ENCODE data around the gene SLC39A2. TPM values are rescaled to one million over a fixed set of nuclear protein-coding genes. Genes with fewer than 3 reads are reported as not detected.

SLC39A2 gene
- total and polyA plus RNA-seq, 9 of the 15 experiments (the other 6 are each of a cell fraction or from before 2014, with no cell fraction given): 0.06 to 0.09 TPM; not detected in 7

GRCh38 chr14:20973501-20973900, 25.6 kb upstream of the SLC39A2 start:
- no peaks in the 10 kb centered on the region for H3K79me2 ChIP-seq (ENCODE audit: control insufficient read depth, insufficient read depth, low read length)
- H3K4me3 ChIP-seq: no peak overlapping the region
- DNase-seq (ENCODE audit: extremely low read depth in 1 of 4, low spot score in 3 of 4): no peak
- peaks cover 0 to 10% of the 10 kb centered on the region in 2 experiments; a peak in 3 of 5 replicates for H3K4me1 ChIP-seq (replicated peaks in 1 of 2; ENCODE audit: control insufficient read depth in 2 of 2, insufficient read depth in 2 of 2, low read length in 2 of 2)
- H3K9ac ChIP-seq (ENCODE audit: insufficient read depth in 1 of 2, low read depth in 2 of 2, low read length in 2 of 2): no peak overlapping the region
- no peak for FAIRE-seq
- H3K4me2 ChIP-seq (ENCODE audit: insufficient read depth, low read length): no peak overlapping the region
- no peak overlapping the region for H3K27ac ChIP-seq (ENCODE audit: extremely low read depth, low read depth, low read length)
- no TSS peak for BruUV-seq (replicated peaks)
- H3K9me1 ChIP-seq (ENCODE audit: control insufficient read depth, insufficient read depth, low read length): no peaks in the 10 kb centered on the region
- H4K20me1 ChIP-seq (replicated peaks; ENCODE audit: control insufficient read depth, insufficient read depth, low read length): no peaks in the 10 kb centered on the region
- CTCF ChIA-PET (ENCODE audit: low intra/inter-chr PET ratio): no interaction called here
- WGBS (ENCODE audit: insufficient coverage, low coverage, missing lambda C conversion rate): 76% methylated on average over 2 of the region's 3 CpGs
- no peaks in the 10 kb centered on the region for H3K9me3 ChIP-seq (replicated peaks; ENCODE audit: control insufficient read depth, insufficient read depth, low read depth, low read length)
- POLR2A ChIA-PET: interaction anchor here (1.3 to 1.8 kb wide), 2 partner anchors 10 to 63 kb away, joined by 4 read pairs; no protein-coding TSS in a partner anchor
- H3K27me3 ChIP-seq (ENCODE audit: control insufficient read depth in 2 of 2, insufficient read depth in 2 of 2, low read length in 2 of 2): no peaks in the 10 kb centered on the region; a peak in 2 of 5 replicates
- H3K36me3 ChIP-seq (ENCODE audit: control insufficient read depth, insufficient read depth, low read length): no peaks in the 10 kb centered on the region
- TF ChIP-seq JUNB (CRISPR knock-in tag; conservative IDR thresholded peaks at IDR 0.05) (no peak), KLF16 (IDR thresholded peaks at IDR 0.05) (no peak), NFXL1 (CRISPR knock-in tag; IDR thresholded peaks at IDR 0.05) (no peak), TCF7L2 (IDR thresholded peaks at IDR 0.05; ENCODE audit: low read depth, low read length) (no peak), NONO (IDR thresholded peaks at IDR 0.05; ENCODE audit: low read depth in 2 of 2, low read length in 1 of 2) (no peak)
- no peak overlapping the region for H2AFZ ChIP-seq (ENCODE audit: low read depth, low read length)
- no peak for ATAC-seq
- in situ Hi-C loops (cut with MboI): loop anchor here (25.0 kb wide), 1 partner anchor 261 kb away; no protein-coding TSS in a partner anchor
- intact Hi-C loops (cut with micrococcal nuclease): loop anchor here (5.0 kb wide), 1 partner anchor 101 kb away; no protein-coding TSS in a partner anchor

GRCh38 chr14:20976291-20976690, 22.8 kb upstream of the SLC39A2 start:
- H3K36me3 ChIP-seq (ENCODE audit: control insufficient read depth, insufficient read depth, low read length): no peaks in the 10 kb centered on the region
- H4K20me1 ChIP-seq (replicated peaks; ENCODE audit: control insufficient read depth, insufficient read depth, low read length): no peaks in the 10 kb centered on the region
- H3K4me2 ChIP-seq (ENCODE audit: insufficient read depth, low read length): no peak overlapping the region
- ATAC-seq: no peak
- CTCF ChIA-PET (ENCODE audit: low intra/inter-chr PET ratio): no interaction called here
- POLR2A ChIA-PET: no interaction called here
- H3K9me3 ChIP-seq (replicated peaks; ENCODE audit: control insufficient read depth, insufficient read depth, low read depth, low read length): no peaks in the 10 kb centered on the region
- intact Hi-C loops (cut with micrococcal nuclease): no loop called here
- no peaks in the 10 kb centered on the region for H3K9me1 ChIP-seq (ENCODE audit: control insufficient read depth, insufficient read depth, low read length)
- in situ Hi-C loops (cut with MboI): no loop called here
- 25% methylated on average over 1 of the region's 1 CpG for WGBS (ENCODE audit: insufficient coverage, low coverage, missing lambda C conversion rate)
- no peaks in the 10 kb centered on the region for H3K79me2 ChIP-seq (ENCODE audit: control insufficient read depth, insufficient read depth, low read length)
- no peak overlapping the region for H3K9ac ChIP-seq (ENCODE audit: insufficient read depth in 1 of 2, low read depth in 2 of 2, low read length in 2 of 2)
- H2AFZ ChIP-seq (ENCODE audit: low read depth, low read length): no peak overlapping the region
- no peak for FAIRE-seq
- H3K4me1 ChIP-seq (replicated peaks in 1 of 2; ENCODE audit: control insufficient read depth in 2 of 2, insufficient read depth in 2 of 2, low read length in 2 of 2): peaks cover 0 to 3% of the 10 kb centered on the region in 2 experiments; a peak in 3 of 5 replicates
- H3K27ac ChIP-seq (ENCODE audit: extremely low read depth, low read depth, low read length): no peak overlapping the region
- DNase-seq (ENCODE audit: extremely low read depth in 1 of 4, low spot score in 3 of 4): no peak
- BruUV-seq (replicated peaks): no TSS peak
- no peaks in the 10 kb centered on the region; a peak in 1 of 5 replicates for H3K27me3 ChIP-seq (ENCODE audit: control insufficient read depth in 2 of 2, insufficient read depth in 2 of 2, low read length in 2 of 2)
- H3K4me3 ChIP-seq: no peak overlapping the region
- no peak for TF ChIP-seq ZBTB40 (IDR thresholded peaks at IDR 0.05)
- TF ChIP-seq ZBTB40 (CRISPR knock-in tag; IDR thresholded peaks at IDR 0.05): no peak
- TF ChIP-seq TAF9B (IDR thresholded peaks at IDR 0.05; ENCODE audit: partially characterized antibody): no peak

Measured in K562 (cell line).